MM.1S (cell line): ENCODE results near the gene UBE3B.

Source experiments
- DNase-seq: peaks from one replicate; pipeline ENCODE4 v3.0.0-alpha.2; 2015
- H2AFZ ChIP-seq: fragments of 300-600 bp; sonication (generic); 2 replicates; pipeline ENCODE4 v1.6.0; 2016; ENCODE audit warnings: antibody characterized with exemption, low read length
- H3F3A ChIP-seq: fragments of 300-600 bp; sonication (generic); 2 replicates; pipeline ENCODE4 v1.6.1; 2016; ENCODE audit warnings: mild to moderate bottlenecking, antibody characterized with exemption, low read length, moderate library complexity, mixed read lengths; ENCODE audit not compliant: insufficient read depth
- H3K27ac ChIP-seq: fragments of 300-600 bp; sonication (generic); 2 replicates; pipeline ENCODE4 v1.5.1; 2016; ENCODE audit warnings: mild to moderate bottlenecking, low read length
- H3K27me3 ChIP-seq: fragments of 300-600 bp; sonication (generic); replicated peaks from 2 replicates; pipeline ENCODE4 v1.6.0; 2016; ENCODE audit warnings: low read length; ENCODE audit not compliant: insufficient read depth
- H3K36me3 ChIP-seq: fragments of 300-600 bp; sonication (generic); replicated peaks from 2 replicates; pipeline ENCODE4 v1.6.1; 2016; ENCODE audit warnings: mild to moderate bottlenecking, low read length, mixed read lengths; ENCODE audit not compliant: insufficient read depth
- H3K4me1 ChIP-seq: fragments of 300-600 bp; sonication (generic); 2 replicates; pipeline ENCODE4 v1.6.1; 2016; ENCODE audit warnings: low read length, mixed read lengths
- H3K4me2 ChIP-seq: fragments of 300-600 bp; sonication (generic); 2 replicates; pipeline ENCODE4 v1.6.0; 2016; ENCODE audit warnings: low read depth, low read length
- H3K4me3 ChIP-seq: fragments of 300-600 bp; sonication (generic); 2 replicates; pipeline ENCODE4 v1.5.1; 2016; ENCODE audit warnings: low read length, mixed read lengths
- H3K79me2 ChIP-seq: fragments of 300-600 bp; sonication (generic); 2 replicates; pipeline ENCODE4 v1.6.1; 2016; ENCODE audit warnings: mixed run types, low read length, mixed read lengths
- H3K9ac ChIP-seq: fragments of 300-600 bp; sonication (generic); 2 replicates; pipeline ENCODE4 v1.6.1; 2016; ENCODE audit warnings: low read length, mixed read lengths
- H3K9me2 ChIP-seq: fragments of 300-600 bp; sonication (generic); replicated peaks from 2 replicates; pipeline ENCODE4 v1.6.1; 2016; ENCODE audit warnings: mild to moderate bottlenecking, low read length, mixed read lengths; ENCODE audit not compliant: insufficient read depth
- H3K9me3 ChIP-seq: fragments of 300-600 bp; sonication (generic); replicated peaks from 2 replicates; pipeline ENCODE4 v1.6.1; 2016; ENCODE audit warnings: mild to moderate bottlenecking, low read length, mixed read lengths; ENCODE audit not compliant: insufficient read depth
- H4K20me1 ChIP-seq: fragments of 300-600 bp; sonication (generic); 2 replicates; pipeline ENCODE4 v1.6.1; 2016; ENCODE audit warnings: mild to moderate bottlenecking, low read length, moderate library complexity, mixed read lengths; ENCODE audit not compliant: insufficient read depth
- CTCF ChIP-seq: fragments of 300-600 bp; sonication (generic); IDR thresholded peaks from 2 replicates; pipeline ENCODE4 v1.5.1; 2016; ENCODE audit warnings: antibody characterized with exemption, low read length, mixed read lengths
- EZH2 ChIP-seq: fragments of 300-600 bp; sonication (generic); optimal IDR thresholded peaks from 2 replicates; pipeline ENCODE3; 2017; ENCODE audit warnings: low read depth, mild to moderate bottlenecking, antibody characterized with exemption, low read length, mixed read lengths
- EZH2phosphoT487 ChIP-seq: fragments of 300-600 bp; sonication (generic); IDR thresholded peaks from 2 replicates; pipeline ENCODE4 v1.6.1; 2018; ENCODE audit warnings: antibody characterized with exemption, low read length

Gene UBE3B

GRCh38 chr12:109553906-109554500 lies 76.6 kb downstream of the UBE3B start:
- Histone ChIP-seq H3F3A (no peaks in the 10 kb centered on the region), H3K27ac (no peak overlapping the region), H3K36me3 (no peaks in the 10 kb centered on the region), H3K27me3 (no peaks in the 10 kb centered on the region), H3K9ac (no peak overlapping the region), H4K20me1 (no peaks in the 10 kb centered on the region), H3K79me2 (no peaks in the 10 kb centered on the region), H3K9me2 (no peaks in the 10 kb centered on the region), H3K4me3 (no peak overlapping the region), H2AFZ (no peak overlapping the region), H3K4me1 (no peaks in the 10 kb centered on the region), H3K9me3 (no peaks in the 10 kb centered on the region), H3K4me2 (no peak overlapping the region)
- DNase-seq, result no peak
- TF ChIP-seq EZH2 (no peak), CTCF (no peak)

- Histone ChIP-seq H3K4me3 (no peak overlapping the region), H3K9me3 (no peaks in the 10 kb centered on the region), H3K4me1 (no peaks in the 10 kb centered on the region), H3K79me2 (no peaks in the 10 kb centered on the region), H3K9me2 (no peaks in the 10 kb centered on the region), H3K9ac (no peak overlapping the region), H3K4me2 (no peak overlapping the region), H4K20me1 (no peaks in the 10 kb centered on the region), H3K27me3 (no peaks in the 10 kb centered on the region), H2AFZ (no peak overlapping the region), H3F3A (no peaks in the 10 kb centered on the region), H3K36me3 (no peaks in the 10 kb centered on the region), H3K27ac (no peak overlapping the region)
- DNase-seq, result no peak
- TF ChIP-seq EZH2phosphoT487, result no peak
- no peak for TF ChIP-seq CTCF
- TF ChIP-seq EZH2, result no peak
Observed at GRCh38 chr12:109554761-109555160, 77.3 kb downstream of the UBE3B start.

GRCh38 chr12:109555431-109556315 lies 78.2 kb downstream of the UBE3B start:
- Histone ChIP-seq H3K4me2 (no peak overlapping the region), H3K4me1 (no peaks in the 10 kb centered on the region), H3K9me3 (no peaks in the 10 kb centered on the region), H3K27me3 (no peaks in the 10 kb centered on the region), H2AFZ (no peak overlapping the region), H3K27ac (no peak overlapping the region), H3F3A (no peaks in the 10 kb centered on the region), H3K79me2 (no peaks in the 10 kb centered on the region), H3K36me3 (no peaks in the 10 kb centered on the region), H4K20me1 (no peaks in the 10 kb centered on the region), H3K9ac (no peak overlapping the region), H3K9me2 (no peaks in the 10 kb centered on the region), H3K4me3 (no peak overlapping the region)
- DNase-seq, result no peak
- TF ChIP-seq CTCF (no peak), EZH2 (no peak), EZH2phosphoT487 (no peak)
